Glomerular visceral epithelial cell (primary cell): Measurements from ENCODE around the gene TRAF3.
"Not testable (repeated sequence)": the region's sequence is repeated elsewhere in the genome, so short reads cannot be mapped to it uniquely, and the experiment has no call there.

Source experiments
- DNase-seq: peaks from one replicate; pipeline ENCODE4 v3.0.0-alpha.2; 2016; ENCODE audit errors: extremely low spot score

The TRAF3 gene

GRCh38 chr14:102863381-102863780 is 86.1 kb downstream of the TRAF3 start:
- DNase-seq, result no peak

DNA sequence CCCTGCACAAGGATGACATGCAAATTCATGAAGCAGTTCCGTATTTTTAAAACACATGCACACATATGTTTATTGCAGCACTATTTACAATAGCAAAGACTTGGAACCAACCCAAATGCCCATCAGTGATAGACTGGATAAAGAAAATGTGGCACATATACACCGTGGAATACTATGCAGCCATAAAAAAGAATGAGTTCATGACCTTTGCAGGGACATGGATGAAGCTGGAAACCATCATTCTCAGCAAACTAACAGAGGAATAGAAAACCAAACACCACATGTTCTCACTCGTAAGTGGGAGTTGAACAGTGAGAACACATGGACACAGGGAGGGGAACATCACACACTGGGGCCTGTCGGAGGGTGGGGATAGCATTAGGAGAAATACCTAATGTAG is 88.7 kb downstream of the TRAF3 start:
- not testable (repeated sequence) for DNase-seq

DNA sequence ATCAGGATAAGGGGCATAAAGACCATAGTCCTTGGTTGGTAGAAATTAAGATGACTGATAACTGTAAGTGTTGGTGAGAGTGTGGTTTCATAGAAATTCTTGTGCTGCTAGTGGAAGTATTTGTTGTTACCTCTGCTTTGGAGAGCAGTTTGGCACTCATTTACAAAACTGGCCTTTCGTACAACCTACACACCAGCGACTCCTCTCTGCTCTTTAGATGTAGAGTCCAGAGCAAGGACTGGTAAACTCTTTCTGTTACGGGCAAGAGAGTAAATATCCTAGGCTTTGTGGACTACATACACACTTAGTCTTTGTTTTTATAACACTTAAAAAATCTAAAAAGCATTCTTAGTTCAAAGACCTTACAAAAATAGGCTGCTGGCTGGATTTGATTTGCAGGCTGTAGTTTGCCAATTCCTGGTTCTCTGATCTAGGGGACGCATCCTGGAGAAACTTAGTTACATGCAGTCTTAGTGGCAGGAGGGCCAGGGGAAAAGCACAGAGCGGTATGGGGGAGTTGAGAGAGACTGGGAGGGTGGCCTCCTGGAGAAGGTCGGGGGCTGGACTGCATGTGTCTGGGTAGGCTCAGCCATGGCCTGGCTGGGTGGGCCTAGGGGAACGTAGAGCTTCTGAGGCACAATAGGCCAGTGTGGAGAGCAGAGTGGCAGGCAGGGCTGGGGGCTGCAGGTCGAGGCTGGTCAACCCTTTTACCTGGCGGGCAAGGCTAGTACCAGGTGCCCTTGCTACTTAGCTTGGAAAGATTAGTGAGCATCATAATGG is 89.9 kb downstream of the TRAF3 start:
- DNase-seq, result no peak

DNA sequence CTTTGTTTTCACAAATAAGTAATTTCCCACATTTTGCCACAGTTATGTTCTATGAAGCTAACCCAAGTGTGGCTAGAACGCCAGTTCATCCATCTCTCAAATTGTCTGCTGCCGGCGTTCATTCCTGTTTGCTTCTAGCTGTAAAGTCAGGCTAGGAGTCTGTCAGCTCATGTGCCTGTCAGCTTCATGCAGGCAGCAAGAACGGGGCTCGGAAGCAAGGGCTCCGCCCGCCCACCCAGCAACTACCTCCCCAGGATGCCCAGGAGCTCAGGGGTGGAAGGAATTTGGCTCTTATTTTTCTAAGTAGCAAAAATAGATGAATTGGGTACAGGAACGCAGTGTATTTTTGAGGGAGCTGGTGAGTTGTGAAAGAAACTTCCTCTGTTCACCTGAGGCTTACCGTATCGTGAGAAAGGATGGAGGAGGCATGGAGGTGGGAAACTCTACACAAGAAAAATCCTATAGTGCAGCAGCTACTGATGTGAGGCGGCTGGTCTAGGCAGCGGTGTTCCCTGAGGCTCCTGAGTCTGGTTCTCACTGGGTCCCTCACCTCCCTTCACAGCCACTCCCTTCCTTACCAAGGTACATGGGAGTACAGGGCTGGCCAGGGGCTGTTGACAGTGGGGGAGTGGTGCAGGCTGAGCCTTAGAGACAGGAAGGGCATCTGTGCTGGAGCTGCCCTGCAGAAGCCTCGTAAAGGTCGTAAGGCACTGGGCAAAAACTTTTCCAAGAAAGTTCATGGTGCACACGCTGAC is 90.8 kb downstream of the TRAF3 start:
- no peak for DNase-seq

DNA sequence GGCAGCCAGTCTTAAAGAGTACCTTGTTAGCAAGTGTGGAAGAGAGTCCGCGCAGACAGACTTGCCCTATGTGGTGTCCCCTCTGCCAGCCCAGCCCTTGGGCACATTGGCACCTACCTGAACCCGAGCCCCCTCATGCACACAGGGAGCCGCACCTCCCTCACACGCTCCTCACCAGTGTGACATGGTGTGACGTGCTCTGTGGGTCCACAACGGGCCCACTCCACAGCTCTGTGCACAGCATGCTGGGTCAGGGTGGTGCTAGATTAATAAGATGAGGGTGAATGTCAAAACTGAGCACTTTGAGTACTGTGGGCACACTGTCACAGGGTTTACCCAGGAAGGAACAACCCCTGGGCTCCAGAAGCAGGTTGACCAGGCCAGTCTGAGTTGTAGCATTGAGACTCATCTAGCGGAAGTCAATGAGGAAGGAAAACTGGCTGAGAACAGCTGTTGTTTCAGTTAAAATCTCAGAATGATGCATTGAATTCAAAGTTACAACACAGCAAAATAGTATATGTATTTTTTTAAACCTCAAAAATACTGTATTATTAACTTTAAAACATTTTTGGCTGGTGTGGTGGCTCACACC is 91.8 kb downstream of the TRAF3 start:
- no peak for DNase-seq

DNA sequence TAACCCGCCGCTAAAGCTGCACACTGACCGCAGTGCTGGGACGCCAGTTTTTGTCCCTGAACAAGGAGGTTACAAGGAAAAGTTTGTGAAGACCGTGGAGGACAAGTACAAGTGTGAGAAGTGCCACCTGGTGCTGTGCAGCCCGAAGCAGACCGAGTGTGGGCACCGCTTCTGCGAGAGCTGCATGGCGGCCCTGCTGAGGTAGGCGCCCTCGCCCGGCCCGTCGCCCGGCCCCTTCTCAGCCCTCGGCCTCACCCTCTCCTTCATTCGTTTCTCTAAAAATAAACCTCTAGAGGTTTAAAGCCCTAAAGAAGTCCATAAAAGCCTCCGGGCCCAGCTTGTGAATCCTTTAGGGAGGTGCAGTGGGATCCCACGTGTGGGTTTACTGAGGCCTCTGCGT is 93.0 kb downstream of the TRAF3 start:
- no peak for DNase-seq

DNA sequence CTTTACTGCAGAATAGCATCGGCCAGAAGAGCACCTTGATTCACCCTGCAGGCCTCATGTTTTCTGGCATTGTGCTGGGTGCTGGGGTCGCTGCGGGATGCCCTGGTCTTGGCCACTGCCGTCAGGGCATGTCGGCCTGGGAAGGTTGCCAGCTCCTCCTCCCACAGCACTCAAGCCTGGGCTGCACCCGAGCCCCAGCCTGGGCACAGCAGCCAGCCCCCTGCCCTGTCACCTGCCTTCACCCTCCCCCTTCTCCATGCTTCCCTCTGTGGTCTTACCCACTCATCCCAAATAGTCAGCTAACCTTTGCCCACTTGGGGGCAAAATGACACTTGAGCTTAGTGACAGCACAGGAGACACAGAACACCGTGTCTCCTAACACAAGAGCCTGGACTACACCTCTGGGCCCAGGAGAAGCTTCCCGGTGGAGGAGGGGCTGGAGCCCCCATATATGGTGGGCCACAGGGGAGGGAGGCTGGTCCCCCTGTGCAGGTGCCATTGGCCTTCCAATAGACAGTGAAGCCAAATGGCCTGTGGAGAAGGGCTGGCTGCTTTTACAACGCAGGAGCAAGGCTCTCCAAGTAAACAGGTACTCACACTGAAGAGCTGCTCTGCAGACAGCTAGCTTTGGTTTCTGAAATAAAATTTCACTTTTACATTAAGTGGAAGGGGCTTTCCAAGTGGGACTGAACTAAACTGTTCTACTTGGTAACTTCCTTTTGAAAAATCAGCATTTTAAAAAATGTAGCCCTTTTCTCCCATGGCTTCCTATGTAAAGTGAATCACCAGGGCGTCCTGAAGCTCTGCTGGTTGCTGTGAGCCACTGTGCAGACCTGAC is 94.0 kb downstream of the TRAF3 start:
- no peak for DNase-seq

DNA sequence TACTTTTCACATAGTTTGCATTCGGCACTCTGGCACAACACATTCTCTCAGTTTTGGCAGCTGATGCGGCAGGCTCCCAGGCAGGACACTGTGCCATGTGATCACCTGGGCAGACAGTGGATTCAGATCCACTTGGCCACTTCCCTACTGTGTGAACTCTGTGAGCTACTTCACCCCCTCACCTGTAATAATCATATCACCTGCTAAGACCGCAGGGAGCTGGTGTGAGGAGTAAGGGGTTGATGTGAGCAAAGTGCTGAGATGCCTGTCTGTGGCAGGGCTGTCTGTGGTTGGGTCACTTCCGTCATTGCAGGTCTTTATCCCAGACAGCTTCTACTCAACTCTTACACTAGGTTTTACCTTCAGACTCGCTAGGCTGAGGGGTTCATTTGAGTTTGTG is 94.8 kb downstream of the TRAF3 start:
- DNase-seq, result no peak

DNA sequence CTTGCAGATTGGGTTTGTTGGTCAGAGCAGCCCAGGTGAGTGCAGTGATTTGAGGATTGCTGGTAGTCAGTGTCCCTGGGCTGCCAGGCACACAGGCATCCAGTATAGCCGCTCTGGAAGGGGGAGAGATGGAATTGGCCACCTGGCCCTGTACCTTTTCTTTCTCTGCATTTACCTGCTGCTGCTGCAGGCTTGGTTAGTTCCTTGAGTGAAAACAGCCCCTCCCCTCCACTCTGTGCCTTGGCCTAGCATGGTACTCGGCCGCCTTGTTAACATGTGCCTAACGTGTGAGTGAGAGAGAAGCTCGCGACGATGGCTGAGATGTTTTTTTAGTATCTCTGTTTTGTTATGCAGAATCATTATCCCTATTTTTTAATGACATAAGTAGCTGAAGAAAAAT is 95.9 kb downstream of the TRAF3 start:
- DNase-seq, result no peak

- DNase-seq, result no peak
Observed at GRCh38 chr14:102873546-102874061, 96.4 kb downstream of the TRAF3 start.

- DNase-seq, result no peak
Observed at GRCh38 chr14:102875652-102876051, 98.4 kb downstream of the TRAF3 start.

DNA sequence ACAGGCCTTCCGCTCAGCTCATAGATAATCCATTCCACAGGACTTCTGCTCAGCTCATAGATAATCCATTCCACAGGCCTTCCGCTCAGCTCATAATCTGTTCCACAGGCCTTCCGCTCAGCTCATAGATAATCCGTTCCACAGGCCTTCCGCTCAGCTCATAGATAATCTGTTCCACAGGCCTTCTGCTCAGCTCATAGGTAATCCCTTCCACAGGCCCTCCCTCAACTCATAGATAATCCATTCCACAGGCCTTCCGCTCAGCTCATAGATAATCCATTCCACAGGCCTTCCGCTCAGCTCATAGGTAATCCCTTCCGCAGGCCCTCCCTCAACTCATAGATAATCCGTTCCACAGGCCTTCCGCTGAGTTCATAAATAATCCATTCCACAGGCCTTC is 100.3 kb downstream of the TRAF3 start:
- DNase-seq, result not testable (repeated sequence)

GRCh38 chr14:102878174-102878969 is 101.1 kb downstream of the TRAF3 start:
- no peak for DNase-seq

DNA sequence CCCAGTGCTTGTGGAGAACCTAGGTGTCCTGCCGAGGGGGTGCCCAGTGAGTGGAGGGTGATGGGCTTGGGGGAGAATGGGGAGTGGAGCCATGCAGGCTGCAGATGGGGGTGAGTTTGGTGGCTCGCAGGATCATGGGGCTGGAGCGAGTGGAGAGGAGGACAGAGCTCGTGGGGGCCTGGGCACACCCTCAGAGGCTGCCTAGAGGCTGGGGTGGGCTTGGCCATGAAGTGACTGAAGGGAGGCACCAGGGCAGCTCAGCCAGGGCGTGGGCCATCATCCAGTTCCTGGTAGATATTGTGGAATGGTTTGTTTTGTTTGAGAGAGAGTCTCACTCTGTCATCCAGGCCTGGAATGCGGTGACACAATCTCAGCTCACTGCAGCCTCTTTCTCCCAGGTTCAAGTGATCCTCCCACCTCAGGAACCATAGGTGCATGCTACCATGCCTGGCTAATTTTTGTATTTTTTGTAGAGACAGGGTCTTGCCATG is 101.8 kb downstream of the TRAF3 start:
- DNase-seq, result no peak

- no peak for DNase-seq
Observed at GRCh38 chr14:102882226-102882906, 105.1 kb downstream of the TRAF3 start.

DNA sequence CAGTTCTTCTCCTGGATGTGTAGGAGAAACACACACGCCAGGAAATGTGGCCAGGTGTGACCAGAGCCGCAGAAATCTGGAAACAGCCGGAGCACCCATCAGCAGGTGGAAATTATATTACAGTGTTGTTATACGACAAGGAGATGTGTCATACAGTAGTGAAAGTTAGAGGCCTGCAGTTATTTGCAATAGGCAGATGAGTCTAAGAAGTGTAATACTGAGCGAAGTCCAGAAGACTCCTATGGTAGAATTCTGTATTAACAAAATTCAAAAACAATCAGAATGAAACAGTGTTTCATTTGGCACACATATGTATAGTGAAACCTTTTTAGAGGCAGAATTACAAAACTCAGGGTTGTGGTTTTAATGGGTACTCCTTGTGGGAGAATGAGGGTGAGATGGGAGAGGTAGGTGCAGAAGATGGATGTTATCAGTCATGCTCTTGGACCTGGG is 105.9 kb downstream of the TRAF3 start:
- DNase-seq, result no peak

- DNase-seq, result no peak
Observed at GRCh38 chr14:102883554-102883953, 106.3 kb downstream of the TRAF3 start.

DNA sequence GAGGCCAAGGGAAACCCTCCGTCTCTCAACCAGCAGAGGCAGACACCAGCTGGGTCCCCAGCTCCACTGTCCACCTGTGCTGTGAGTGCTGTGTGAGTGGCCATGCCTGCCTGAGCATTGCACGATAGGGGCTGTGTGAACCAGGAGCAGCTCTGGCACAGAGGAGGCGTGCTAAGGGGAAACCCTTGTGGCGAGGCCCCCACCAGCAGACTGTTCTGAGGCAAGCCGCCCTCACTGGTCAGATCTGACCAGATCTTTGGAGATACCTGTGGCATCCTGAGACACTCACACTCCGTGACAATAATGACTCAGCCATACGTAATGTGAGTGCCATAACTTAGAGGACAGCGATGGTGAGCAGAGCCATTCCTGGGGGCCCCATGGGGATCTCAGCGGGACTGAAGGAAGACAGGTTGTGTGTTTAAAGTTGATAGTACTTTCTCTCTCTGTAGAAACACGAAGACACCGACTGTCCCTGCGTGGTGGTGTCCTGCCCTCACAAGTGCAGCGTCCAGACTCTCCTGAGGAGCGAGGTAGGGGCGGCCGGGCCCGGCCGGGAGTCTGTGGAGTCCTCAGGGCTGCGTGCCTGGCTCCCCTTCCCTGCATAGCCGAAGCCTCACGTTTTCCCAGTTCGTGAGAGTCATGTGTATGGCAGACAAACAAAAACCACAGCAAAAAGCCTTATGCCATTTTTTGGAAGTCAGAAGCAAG is 108.6 kb downstream of the TRAF3 start:
- DNase-seq, result no peak

DNA sequence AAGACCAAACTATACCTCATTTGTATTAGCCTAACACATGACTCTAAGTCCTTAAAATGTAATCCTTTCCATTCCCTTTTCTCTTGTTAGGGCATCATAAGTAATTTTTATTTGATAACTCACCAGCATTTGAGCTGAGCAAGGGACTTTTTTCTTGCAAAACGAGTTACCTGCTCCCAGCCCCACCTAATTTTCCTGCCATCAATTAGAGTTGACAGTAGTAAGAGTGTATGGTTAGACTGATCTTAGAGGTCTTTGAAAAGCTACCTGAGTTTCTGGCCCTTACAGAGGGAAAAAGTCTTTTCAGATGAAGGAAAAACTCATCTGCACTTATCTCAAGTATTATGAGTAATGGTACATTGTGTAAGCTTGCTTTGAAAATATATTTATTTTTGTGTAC is 111.5 kb downstream of the TRAF3 start:
- no peak for DNase-seq
